Right cardiac atrium (tissue), 5 donors: Measurements from ENCODE around the gene BCAS3. TPM values are rescaled to one million over a fixed set of nuclear protein-coding genes. Genes with fewer than 3 reads are reported as not detected.

Experiments
- ATAC-seq, 2 donors: fragments of 200-7000 bp; cut with Tn5 transposase; one replicate each; pipeline versions ENCODE4 v1.8.0 to v1.9.1; 2020; ENCODE audit warnings: moderate library complexity in 2 of 2, mild to moderate bottlenecking in 1 of 2
- DNase-seq, 3 donors: peaks; one replicate each; pipeline ENCODE4 v3.0.0-alpha.2; 2020
- H3K27ac ChIP-seq: one replicate; pipeline ENCODE4 v1.5.1; 2013; ENCODE audit warnings: mild to moderate bottlenecking, low read length, control low read depth, moderate library complexity
- H3K27me3 ChIP-seq: one replicate; pipeline ENCODE4 v1.6.1; 2013; ENCODE audit not compliant: control insufficient read depth, insufficient read depth
- H3K4me1 ChIP-seq: one replicate; pipeline ENCODE4 v1.6.1; 2013; ENCODE audit warnings: low read length; ENCODE audit not compliant: control insufficient read depth, insufficient read depth
- H3K4me3 ChIP-seq: one replicate; pipeline ENCODE4 v1.5.1; 2013; ENCODE audit warnings: low read length, control low read depth
- H3K9me3 ChIP-seq: one replicate; pipeline ENCODE4 v1.6.1; 2013; ENCODE audit warnings: low read length; ENCODE audit not compliant: control insufficient read depth
- WGBS: extraction: QIAGEN DNeasy Blood & Tissue Kit; methylation state at CpG from one replicate; pipeline ENCODE4 v1.1.7; 2013; 5-methylcytosine and 5-hydroxymethylcytosine counted together
- intact Hi-C, 4 donors: fragments of 100-400 bp; cut with DNase I; formaldehyde crosslinking; loops; one replicate each; pipeline versions ENCODE4 v1.11.0 to v1.14.0; 2022 to 2023
- polyA plus RNA-seq: library from polyadenylated mRNA; stranded (reverse); fragments of 200-250 nt; gene quantifications from one replicate; pipeline ENCODE4 v1.2.3, GENCODE V29; 2013
- total RNA-seq, 4 donors: library from RNA; stranded (reverse); fragmentation: NEBNext Ultra II Directional; extraction: Animal tissue kit (Norgen Biotek cat#: 25700); gene quantifications; one replicate each; pipeline ENCODE4 v1.2.1, GENCODE V29; 2021
- donor health status: healthy with polysubstance abuse.
- donor health status: DM: no; HTN: yes; CAD: no.
- donor health status: DM: no; HTN: no; CAD: no.
- donor health status: DM: no; HTN: yes; CAD: no; lungs with severe emphysema.
- donor health status: DM: yes; HTN: yes; CAD: no.

BCAS3 gene
- total and polyA plus RNA-seq, 5 donors: 6.6 to 19.6 (median 19.1) TPM

- ATAC-seq (no peak), DNase-seq (no peak)
- 84% methylated on average over 1 of the region's 1 CpG for WGBS
- Histone ChIP-seq H3K27ac (no peak overlapping the region), H3K4me1 (no peaks in the 10 kb centered on the region), H3K9me3 (no peaks in the 10 kb centered on the region), H3K27me3 (no peaks in the 10 kb centered on the region), H3K4me3 (no peak overlapping the region)
- intact Hi-C loops: no loop called here
Measured at GRCh38 chr17:61159221-61159814, 481.7 kb downstream of the BCAS3 start.

GRCh38 chr17:61160204-61160603, 482.6 kb downstream of the BCAS3 start:
- intact Hi-C loops: no loop called here
- 94% methylated on average over 4 of the region's 4 CpGs for WGBS
- Histone ChIP-seq H3K4me3 (no peak overlapping the region), H3K27me3 (no peaks in the 10 kb centered on the region), H3K4me1 (no peaks in the 10 kb centered on the region), H3K27ac (no peak overlapping the region), H3K9me3 (no peaks in the 10 kb centered on the region)
- no peak for DNase-seq
- no peak for ATAC-seq

DNA sequence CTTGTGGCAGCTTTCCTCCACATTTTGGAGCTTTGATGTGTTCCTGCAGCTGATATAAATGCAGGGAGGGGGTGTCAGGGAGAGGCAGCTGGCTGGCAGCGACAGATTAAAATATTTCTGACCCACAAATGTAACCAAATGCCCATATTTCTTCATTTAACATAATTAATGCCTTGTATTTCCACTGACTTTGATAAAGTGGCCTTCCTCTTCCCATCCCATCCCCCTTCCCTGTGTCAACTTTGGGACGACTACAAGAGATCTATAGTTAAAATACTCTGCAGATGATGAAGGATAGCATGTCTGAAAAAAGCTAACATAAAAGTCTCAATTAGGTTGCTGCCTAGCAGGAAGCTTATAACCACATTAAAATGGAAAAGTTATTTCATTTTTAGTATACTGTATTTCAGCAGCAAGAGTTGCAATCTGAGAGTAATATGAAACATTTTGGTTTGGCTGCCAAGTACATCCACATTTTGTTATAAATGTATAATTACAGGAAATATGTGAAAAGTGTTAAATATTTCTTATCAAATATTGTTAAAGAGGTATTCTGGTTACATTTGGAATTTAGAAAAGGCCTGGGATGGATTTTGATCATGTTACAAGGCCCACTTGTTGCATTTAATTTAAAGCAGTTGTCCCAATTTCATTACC, 483.3 kb downstream of the BCAS3 start:
- no peak for DNase-seq
- no peak overlapping the region for H3K27ac ChIP-seq
- no peak for ATAC-seq

GRCh38 chr17:61161615-61162134, 484.0 kb downstream of the BCAS3 start:
- DNase-seq (no peak), ATAC-seq (no peak)
- 86% methylated on average over 9 of the region's 9 CpGs for WGBS
- intact Hi-C loops: no loop called here
- no peaks in the 10 kb centered on the region for H3K9me3 ChIP-seq
- H3K27me3 ChIP-seq: no peaks in the 10 kb centered on the region
- H3K4me1 ChIP-seq: no peaks in the 10 kb centered on the region
- H3K4me3 ChIP-seq: no peak overlapping the region
- H3K27ac ChIP-seq: no peak overlapping the region

More for the DNA sequence above, 483.3 kb downstream of the BCAS3 start:
- H3K4me3 ChIP-seq: no peak overlapping the region
- no peaks in the 10 kb centered on the region for H3K4me1 ChIP-seq
- H3K27me3 ChIP-seq: no peaks in the 10 kb centered on the region
- 71% methylated on average over 2 of the region's 2 CpGs for WGBS
- intact Hi-C loops: no loop called here
- H3K9me3 ChIP-seq: no peaks in the 10 kb centered on the region

- no peaks in the 10 kb centered on the region for H3K4me1 ChIP-seq
- H3K9me3 ChIP-seq: no peaks in the 10 kb centered on the region
- ATAC-seq (no peak), DNase-seq (no peak)
- 99% methylated on average over 3 of the region's 3 CpGs for WGBS
- no peaks in the 10 kb centered on the region for H3K27me3 ChIP-seq
- no peak overlapping the region for H3K4me3 ChIP-seq
- intact Hi-C loops: no loop called here
- H3K27ac ChIP-seq: no peak overlapping the region
Measured at GRCh38 chr17:61164517-61164916, 486.9 kb downstream of the BCAS3 start.

DNA sequence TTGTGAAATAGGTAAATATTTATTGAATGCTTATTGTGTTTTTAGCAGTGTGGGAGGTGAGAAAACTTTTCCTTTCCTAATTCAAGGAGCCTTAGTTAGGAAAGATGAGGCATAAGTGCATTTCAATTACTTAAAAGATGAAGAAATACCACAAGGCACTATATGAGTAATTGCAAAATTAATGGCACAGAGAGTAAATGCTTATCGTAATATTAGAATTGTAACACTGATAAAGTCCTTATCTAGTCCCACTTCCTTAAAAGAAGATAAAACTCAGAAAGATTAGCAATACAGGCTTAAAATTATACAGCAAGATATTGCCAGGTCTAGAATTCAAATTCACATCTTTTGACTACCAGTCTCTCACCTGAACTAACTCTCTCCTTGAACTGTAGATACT, 489.4 kb downstream of the BCAS3 start:
- ATAC-seq (no peak), DNase-seq (no peak)
- intact Hi-C loops: no loop called here
- Histone ChIP-seq H3K27me3 (no peaks in the 10 kb centered on the region), H3K4me3 (no peak overlapping the region), H3K9me3 (no peaks in the 10 kb centered on the region), H3K4me1 (no peaks in the 10 kb centered on the region), H3K27ac (no peak overlapping the region)
- WGBS: 58% methylated on average over 1 of the region's 1 CpG

DNA sequence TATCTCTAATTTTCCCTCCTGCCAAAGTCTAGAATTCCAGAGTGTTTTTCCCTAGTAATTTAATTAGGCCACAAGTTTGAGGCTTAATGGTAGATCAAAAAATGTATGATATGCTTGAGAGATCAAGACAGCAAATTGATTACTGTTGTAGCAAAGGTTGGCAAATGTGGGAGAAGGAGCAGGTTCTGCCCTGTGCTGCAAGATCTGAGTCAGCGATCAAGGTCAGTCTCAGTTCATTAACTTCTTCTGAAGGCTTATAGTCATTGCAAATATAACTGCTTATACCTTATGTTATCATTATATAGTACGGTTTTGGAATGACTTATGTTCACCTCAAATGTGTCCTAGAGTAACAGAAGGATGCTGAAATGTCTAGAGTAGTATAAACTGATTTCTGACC, 490.9 kb downstream of the BCAS3 start:
- Histone ChIP-seq H3K9me3 (no peaks in the 10 kb centered on the region), H3K4me3 (no peak overlapping the region), H3K27ac (no peak overlapping the region), H3K4me1 (no peaks in the 10 kb centered on the region), H3K27me3 (no peaks in the 10 kb centered on the region)
- 98% methylated on average over 2 of the region's 2 CpGs for WGBS
- no peak for DNase-seq
- no peak for ATAC-seq
- intact Hi-C loops: no loop called here

GRCh38 chr17:61174310-61174709, 496.7 kb downstream of the BCAS3 start:
- intact Hi-C loops: no loop called here
- Histone ChIP-seq H3K9me3 (no peaks in the 10 kb centered on the region), H3K4me3 (no peak overlapping the region), H3K27ac (no peak overlapping the region), H3K4me1 (no peaks in the 10 kb centered on the region), H3K27me3 (no peaks in the 10 kb centered on the region)
- no peak for ATAC-seq
- 80% methylated on average over 1 of the region's 1 CpG for WGBS
- DNase-seq: no peak

- Histone ChIP-seq H3K27ac (no peak overlapping the region), H3K4me1 (no peaks in the 10 kb centered on the region), H3K9me3 (no peaks in the 10 kb centered on the region), H3K4me3 (no peak overlapping the region), H3K27me3 (no peaks in the 10 kb centered on the region)
- 95% methylated on average over 4 of the region's 4 CpGs for WGBS
- no peak for ATAC-seq
- intact Hi-C loops: no loop called here
- DNase-seq: no peak
Measured at GRCh38 chr17:61175298-61176142, 497.9 kb downstream of the BCAS3 start.

DNA sequence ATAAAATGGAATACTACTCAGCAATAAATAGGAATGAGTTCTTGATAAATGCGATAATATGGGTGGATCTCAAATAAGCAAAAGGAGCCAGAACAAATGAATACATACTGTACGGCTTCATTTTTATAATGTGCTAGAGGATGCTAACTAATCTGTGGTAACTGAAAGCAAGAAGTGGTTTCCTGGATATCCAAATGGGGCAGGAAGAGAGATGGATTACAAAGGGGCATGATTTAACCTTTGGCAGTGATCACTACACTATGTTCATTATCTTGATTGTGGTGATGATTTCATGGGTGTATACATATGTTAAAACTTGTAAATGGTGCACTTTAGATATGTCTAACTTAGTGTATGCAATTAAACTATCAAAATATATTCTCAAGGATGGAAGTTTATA, 499.7 kb downstream of the BCAS3 start:
- no peak for DNase-seq
- H3K27ac ChIP-seq: no peak overlapping the region
- intact Hi-C loops: no loop called here
- H3K4me3 ChIP-seq: no peak overlapping the region
- no peaks in the 10 kb centered on the region for H3K27me3 ChIP-seq
- no peaks in the 10 kb centered on the region for H3K9me3 ChIP-seq
- no peak for ATAC-seq
- no peaks in the 10 kb centered on the region for H3K4me1 ChIP-seq
- WGBS: 99% methylated on average over 2 of the region's 2 CpGs

DNA sequence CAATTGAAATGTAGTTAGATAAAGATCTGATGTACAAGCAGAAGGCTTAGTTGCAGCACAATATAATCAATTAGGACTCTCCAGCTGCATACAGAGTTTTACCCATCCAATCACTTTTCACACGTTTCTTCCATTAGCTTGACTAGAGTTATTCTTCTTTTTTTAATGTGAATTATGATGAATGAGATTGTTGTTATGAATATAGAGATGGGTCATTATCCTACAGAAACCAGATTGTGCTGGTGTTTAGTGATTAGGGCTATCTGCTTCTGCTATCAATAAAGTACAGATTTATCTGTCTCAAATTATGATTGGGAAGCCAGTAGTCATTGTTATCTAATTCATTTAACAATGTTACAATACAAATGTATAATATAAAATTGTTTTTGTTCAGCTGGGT, 500.6 kb downstream of the BCAS3 start:
- ATAC-seq: no peak
- H3K4me3 ChIP-seq: no peak overlapping the region
- WGBS: 85% methylated on average over 1 of the region's 1 CpG
- no peaks in the 10 kb centered on the region for H3K27me3 ChIP-seq
- no peak overlapping the region for H3K27ac ChIP-seq
- DNase-seq: no peak
- no peaks in the 10 kb centered on the region for H3K9me3 ChIP-seq
- no peaks in the 10 kb centered on the region for H3K4me1 ChIP-seq
- intact Hi-C loops: no loop called here
